ENCODE measurements around the gene POC1A. TPM values are rescaled to one million over a fixed set of nuclear protein-coding genes. Genes with fewer than 3 reads are reported as not detected.
"Not testable (repeated sequence)": the region's sequence is repeated elsewhere in the genome, so short reads cannot be mapped to it uniquely, and the experiment has no call there.

The POC1A gene
- polyA plus RNA-seq, 1 donor from 2014 or later: 1.3 TPM

DNA sequence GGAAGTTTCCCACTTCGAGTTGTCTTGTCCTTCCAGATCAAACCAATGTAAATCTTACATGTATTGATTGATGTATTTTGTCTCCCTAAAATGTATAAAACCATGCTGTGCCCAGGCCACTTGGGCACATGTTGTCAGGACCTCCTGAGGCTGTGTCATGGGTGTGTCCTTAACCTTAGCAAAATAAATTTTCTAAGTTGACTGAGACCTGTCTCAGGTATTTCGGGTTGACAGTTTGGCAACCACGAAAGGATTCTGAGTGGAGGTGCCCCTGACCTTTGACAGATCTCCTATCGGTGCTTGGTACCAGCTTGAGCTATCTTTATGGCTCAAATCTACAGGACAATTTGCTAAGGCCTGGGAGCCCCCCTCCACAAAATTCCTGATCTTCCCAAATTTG, 1.7 kb upstream of the POC1A start:
- H3K4me3 ChIP-seq (ENCODE audit: low read length): no peak overlapping the region
- no peak for TF ChIP-seq TAF1 (IDR thresholded peaks at IDR 0.05; ENCODE audit: low read depth)
- no peaks in the 10 kb centered on the region for H3K9me2 ChIP-seq (ENCODE audit: insufficient read depth, low read length)
- H3K9ac ChIP-seq (ENCODE audit: low read length): no peak overlapping the region
- no peaks in the 10 kb centered on the region for H3K27me3 ChIP-seq (ENCODE audit: insufficient read depth, low read depth, low read length)
- H3F3A ChIP-seq (ENCODE audit: insufficient read depth, low read length, poor library complexity, severe bottlenecking): no peaks in the 10 kb centered on the region
- H3K9me3 ChIP-seq (ENCODE audit: low read length): no peaks in the 10 kb centered on the region
- H2AFZ ChIP-seq (ENCODE audit: low read depth, low read length): no peak overlapping the region
- H3K27ac ChIP-seq (ENCODE audit: low read length): no peak overlapping the region
- H4K20me1 ChIP-seq (ENCODE audit: insufficient read depth): no peaks in the 10 kb centered on the region
- H3K36me3 ChIP-seq (ENCODE audit: insufficient read depth, low read length): no peaks in the 10 kb centered on the region
- H3K4me2 ChIP-seq (ENCODE audit: low read length): no peak overlapping the region
- H3K79me2 ChIP-seq (replicated peaks; ENCODE audit: insufficient read depth, low read length): no peaks in the 10 kb centered on the region

DNA sequence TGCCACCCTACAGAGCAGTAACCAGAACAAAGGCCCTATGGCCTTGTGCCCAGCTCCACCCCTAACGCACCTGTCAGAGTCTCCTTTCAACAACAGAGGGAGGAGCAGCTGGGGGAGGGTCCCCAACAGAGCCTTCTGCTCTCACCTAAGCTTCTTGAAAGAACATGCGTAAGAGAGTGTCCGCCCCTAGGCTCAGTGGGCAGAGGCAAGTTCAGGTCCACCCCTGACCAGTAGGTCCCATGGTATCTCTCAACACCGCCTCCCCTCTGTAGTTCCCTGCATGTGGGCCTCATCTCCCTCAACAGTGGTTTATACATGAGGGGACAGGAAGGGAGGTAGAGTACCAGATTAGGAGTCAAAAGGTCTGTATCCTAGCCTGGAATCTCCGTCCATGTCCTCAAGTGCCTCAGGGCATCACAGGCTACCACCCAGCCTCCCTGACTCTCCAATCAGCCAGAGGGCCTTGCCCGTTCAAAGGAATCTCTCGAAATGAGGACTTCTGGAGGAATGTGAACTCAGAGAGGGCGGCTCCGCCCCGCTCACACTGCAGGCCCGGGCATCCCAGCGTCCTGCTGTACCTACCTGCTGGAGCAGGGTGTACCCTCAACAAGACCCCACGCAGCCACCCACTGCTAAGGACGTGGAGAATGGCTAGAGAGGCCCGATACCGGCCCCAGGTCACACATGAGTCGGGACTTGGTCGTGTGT, 680 bp downstream of the POC1A start:
- H3K36me3 ChIP-seq (ENCODE audit: insufficient read depth, low read length): no peaks in the 10 kb centered on the region
- peak overlapping the region; percentile 72 for H3K9ac ChIP-seq (ENCODE audit: low read length)
- H3K27me3 ChIP-seq (ENCODE audit: insufficient read depth, low read depth, low read length): no peaks in the 10 kb centered on the region
- no peaks in the 10 kb centered on the region for H3K9me3 ChIP-seq (ENCODE audit: low read length)
- peak overlapping the region; percentile 73 for H2AFZ ChIP-seq (ENCODE audit: low read depth, low read length)
- H3K79me2 ChIP-seq (replicated peaks; ENCODE audit: insufficient read depth, low read length): no peaks in the 10 kb centered on the region
- H3K4me2 ChIP-seq (ENCODE audit: low read length): peak overlapping the region; percentile 21
- H3K9me2 ChIP-seq (ENCODE audit: insufficient read depth, low read length): no peaks in the 10 kb centered on the region
- H3K4me3 ChIP-seq (ENCODE audit: low read length): peak overlapping the region; percentile 87
- H4K20me1 ChIP-seq (ENCODE audit: insufficient read depth): no peaks in the 10 kb centered on the region
- H3K27ac ChIP-seq (ENCODE audit: low read length): no peak overlapping the region
- no peak for TF ChIP-seq POLR2AphosphoS5 (IDR thresholded peaks at IDR 0.05)
- no peak for TF ChIP-seq EP300 (conservative IDR thresholded peaks at IDR 0.05; ENCODE audit: poor library complexity, severe bottlenecking)
- no peak for TF ChIP-seq TAF1 (IDR thresholded peaks at IDR 0.05; ENCODE audit: low read depth)
- TF ChIP-seq MXI1 (conservative IDR thresholded peaks at IDR 0.05; ENCODE audit: poor library complexity, severe bottlenecking): no peak
- no peak for TF ChIP-seq RAD21 (conservative IDR thresholded peaks at IDR 0.05)
- TF ChIP-seq, protein P1, sequence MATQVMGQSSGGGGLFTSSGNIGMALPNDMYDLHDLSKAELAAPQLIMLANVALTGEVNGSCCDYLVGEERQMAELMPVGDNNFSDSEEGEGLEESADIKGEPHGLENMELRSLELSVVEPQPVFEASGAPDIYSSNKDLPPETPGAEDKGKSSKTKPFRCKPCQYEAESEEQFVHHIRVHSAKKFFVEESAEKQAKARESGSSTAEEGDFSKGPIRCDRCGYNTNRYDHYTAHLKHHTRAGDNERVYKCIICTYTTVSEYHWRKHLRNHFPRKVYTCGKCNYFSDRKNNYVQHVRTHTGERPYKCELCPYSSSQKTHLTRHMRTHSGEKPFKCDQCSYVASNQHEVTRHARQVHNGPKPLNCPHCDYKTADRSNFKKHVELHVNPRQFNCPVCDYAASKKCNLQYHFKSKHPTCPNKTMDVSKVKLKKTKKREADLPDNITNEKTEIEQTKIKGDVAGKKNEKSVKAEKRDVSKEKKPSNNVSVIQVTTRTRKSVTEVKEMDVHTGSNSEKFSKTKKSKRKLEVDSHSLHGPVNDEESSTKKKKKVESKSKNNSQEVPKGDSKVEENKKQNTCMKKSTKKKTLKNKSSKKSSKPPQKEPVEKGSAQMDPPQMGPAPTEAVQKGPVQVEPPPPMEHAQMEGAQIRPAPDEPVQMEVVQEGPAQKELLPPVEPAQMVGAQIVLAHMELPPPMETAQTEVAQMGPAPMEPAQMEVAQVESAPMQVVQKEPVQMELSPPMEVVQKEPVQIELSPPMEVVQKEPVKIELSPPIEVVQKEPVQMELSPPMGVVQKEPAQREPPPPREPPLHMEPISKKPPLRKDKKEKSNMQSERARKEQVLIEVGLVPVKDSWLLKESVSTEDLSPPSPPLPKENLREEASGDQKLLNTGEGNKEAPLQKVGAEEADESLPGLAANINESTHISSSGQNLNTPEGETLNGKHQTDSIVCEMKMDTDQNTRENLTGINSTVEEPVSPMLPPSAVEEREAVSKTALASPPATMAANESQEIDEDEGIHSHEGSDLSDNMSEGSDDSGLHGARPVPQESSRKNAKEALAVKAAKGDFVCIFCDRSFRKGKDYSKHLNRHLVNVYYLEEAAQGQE (IDR thresholded peaks at IDR 0.05; ENCODE audit: borderline replicate concordance): no peak
- TF ChIP-seq, protein P2, sequence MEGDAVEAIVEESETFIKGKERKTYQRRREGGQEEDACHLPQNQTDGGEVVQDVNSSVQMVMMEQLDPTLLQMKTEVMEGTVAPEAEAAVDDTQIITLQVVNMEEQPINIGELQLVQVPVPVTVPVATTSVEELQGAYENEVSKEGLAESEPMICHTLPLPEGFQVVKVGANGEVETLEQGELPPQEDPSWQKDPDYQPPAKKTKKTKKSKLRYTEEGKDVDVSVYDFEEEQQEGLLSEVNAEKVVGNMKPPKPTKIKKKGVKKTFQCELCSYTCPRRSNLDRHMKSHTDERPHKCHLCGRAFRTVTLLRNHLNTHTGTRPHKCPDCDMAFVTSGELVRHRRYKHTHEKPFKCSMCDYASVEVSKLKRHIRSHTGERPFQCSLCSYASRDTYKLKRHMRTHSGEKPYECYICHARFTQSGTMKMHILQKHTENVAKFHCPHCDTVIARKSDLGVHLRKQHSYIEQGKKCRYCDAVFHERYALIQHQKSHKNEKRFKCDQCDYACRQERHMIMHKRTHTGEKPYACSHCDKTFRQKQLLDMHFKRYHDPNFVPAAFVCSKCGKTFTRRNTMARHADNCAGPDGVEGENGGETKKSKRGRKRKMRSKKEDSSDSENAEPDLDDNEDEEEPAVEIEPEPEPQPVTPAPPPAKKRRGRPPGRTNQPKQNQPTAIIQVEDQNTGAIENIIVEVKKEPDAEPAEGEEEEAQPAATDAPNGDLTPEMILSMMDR (IDR thresholded peaks at IDR 0.05; ENCODE audit: poor library complexity, severe bottlenecking): no peak
- no peak for TF ChIP-seq EZH2 (IDR thresholded peaks at IDR 0.05; ENCODE audit: borderline replicate concordance, insufficient read depth, low read length, poor library complexity, severe bottlenecking)
- TF ChIP-seq SMC3 (conservative IDR thresholded peaks at IDR 0.05; ENCODE audit: poor library complexity): no peak
- H3F3A ChIP-seq (ENCODE audit: insufficient read depth, low read length, poor library complexity, severe bottlenecking): no peaks in the 10 kb centered on the region

DNA sequence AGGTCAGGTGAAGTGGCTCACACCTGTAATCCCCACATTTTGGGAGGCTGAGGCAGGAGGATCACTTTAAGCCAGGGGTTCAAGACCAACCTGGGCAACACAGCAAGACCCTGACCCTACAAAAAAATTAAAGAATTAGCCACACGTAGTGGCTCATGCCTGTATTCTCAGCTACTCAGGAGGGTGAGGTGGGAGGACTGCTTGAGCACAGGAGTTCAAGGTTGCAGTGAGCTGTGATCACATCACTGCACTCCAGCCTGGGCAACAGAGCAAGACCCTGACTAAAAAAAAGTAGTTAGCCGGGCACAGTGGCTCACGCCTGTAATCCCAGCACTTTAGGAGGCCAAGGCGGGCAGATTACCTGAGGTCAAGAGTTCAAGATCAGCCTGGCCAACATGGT, 2.2 kb downstream of the POC1A start:
- H3K9me3 ChIP-seq (ENCODE audit: low read length): not testable (repeated sequence)

More for the DNA sequence above, 2.2 kb downstream of the POC1A start:
- not testable (repeated sequence) for H4K20me1 ChIP-seq (ENCODE audit: insufficient read depth); H3F3A ChIP-seq (ENCODE audit: insufficient read depth, low read length, poor library complexity, severe bottlenecking); H3K79me2 ChIP-seq (replicated peaks; ENCODE audit: insufficient read depth, low read length); H3K4me2 ChIP-seq (ENCODE audit: low read length); H3K27ac ChIP-seq (ENCODE audit: low read length); H3K9ac ChIP-seq (ENCODE audit: low read length); H3K27me3 ChIP-seq (ENCODE audit: insufficient read depth, low read depth, low read length); H2AFZ ChIP-seq (ENCODE audit: low read depth, low read length); H3K36me3 ChIP-seq (ENCODE audit: insufficient read depth, low read length); H3K9me2 ChIP-seq (ENCODE audit: insufficient read depth, low read length); H3K4me3 ChIP-seq (ENCODE audit: low read length)

All from neural cell (in vitro differentiated cells).